HEK293 (cell line): Measurements from ENCODE around the gene LDB1.

ENCODE experiments used
- KLF7 ChIP-seq: fragments of 450-650 bp; formaldehyde crosslinking; IDR thresholded peaks from 2 replicates; pipeline ENCODE4 v1.5.1; 2016; ENCODE audit warnings: missing biosample characterization, missing genetic modification characterization, borderline replicate concordance
- KLF9 ChIP-seq: fragments of 450-650 bp; formaldehyde crosslinking; IDR thresholded peaks from 2 replicates; pipeline ENCODE4 v1.5.1; 2016; ENCODE audit warnings: missing biosample characterization, missing genetic modification characterization, low read depth
- OSR2 ChIP-seq: fragments of 450-650 bp; formaldehyde crosslinking; IDR thresholded peaks from 2 replicates; pipeline ENCODE4 v1.5.1; 2016; ENCODE audit warnings: missing biosample characterization, missing genetic modification characterization
- RBAK ChIP-seq: fragments of 450-650 bp; formaldehyde crosslinking; IDR thresholded peaks from 2 replicates; pipeline ENCODE4 v1.5.1; 2016; ENCODE audit warnings: missing biosample characterization, missing genetic modification characterization
- SP7 ChIP-seq: fragments of 450-650 bp; formaldehyde crosslinking; IDR thresholded peaks from 2 replicates; pipeline ENCODE4 v1.5.1; 2016; ENCODE audit warnings: missing biosample characterization, missing genetic modification characterization
- WT1 ChIP-seq: fragments of 450-650 bp; formaldehyde crosslinking; IDR thresholded peaks from 2 replicates; pipeline ENCODE4 v1.5.1; 2016; ENCODE audit warnings: missing biosample characterization, missing genetic modification characterization
- YY1 ChIP-seq: fragments of 450-650 bp; formaldehyde crosslinking; IDR thresholded peaks from 2 replicates; pipeline ENCODE4 v1.5.1; 2018; ENCODE audit warnings: missing biosample characterization, missing genetic modification characterization
- ZFHX2 ChIP-seq: fragments of 450-650 bp; formaldehyde crosslinking; conservative IDR thresholded peaks from 2 replicates; pipeline ENCODE4 v1.5.1; 2016; ENCODE audit warnings: missing biosample characterization, missing genetic modification characterization
- ZFP37 ChIP-seq: fragments of 450-650 bp; formaldehyde crosslinking; IDR thresholded peaks from 2 replicates; pipeline ENCODE4 v1.5.1; 2016; ENCODE audit warnings: missing biosample characterization, missing genetic modification characterization
- ZNF114 ChIP-seq: fragments of 450-650 bp; formaldehyde crosslinking; IDR thresholded peaks from 2 replicates; pipeline ENCODE4 v1.5.0; 2017; ENCODE audit warnings: missing biosample characterization, missing genetic modification characterization
- ZNF138 ChIP-seq: fragments of 450-650 bp; formaldehyde crosslinking; IDR thresholded peaks from 2 replicates; pipeline ENCODE4 v1.5.1; 2016; ENCODE audit warnings: missing biosample characterization, missing genetic modification characterization, borderline replicate concordance
- ZNF146 ChIP-seq: fragments of 450-650 bp; formaldehyde crosslinking; IDR thresholded peaks from 2 replicates; pipeline ENCODE4 v1.5.1; 2016; ENCODE audit warnings: missing biosample characterization, missing genetic modification characterization
- ZNF221 ChIP-seq: fragments of 450-650 bp; formaldehyde crosslinking; IDR thresholded peaks from 2 replicates; pipeline ENCODE4 v1.5.1; 2017; ENCODE audit warnings: missing biosample characterization, missing genetic modification characterization, borderline replicate concordance
- ZNF266 ChIP-seq: fragments of 450-650 bp; formaldehyde crosslinking; IDR thresholded peaks from 2 replicates; pipeline ENCODE4 v1.5.1; 2016; ENCODE audit warnings: missing biosample characterization, missing genetic modification characterization, low read depth
- ZNF311 ChIP-seq: fragments of 450-650 bp; formaldehyde crosslinking; IDR thresholded peaks from 2 replicates; pipeline ENCODE4 v1.5.1; 2017; ENCODE audit warnings: missing biosample characterization, missing genetic modification characterization, borderline replicate concordance
- ZNF416 ChIP-seq: fragments of 450-650 bp; formaldehyde crosslinking; IDR thresholded peaks from 2 replicates; pipeline ENCODE4 v1.5.1; 2016; ENCODE audit warnings: missing biosample characterization, missing genetic modification characterization
- ZNF529 ChIP-seq: fragments of 450-650 bp; formaldehyde crosslinking; IDR thresholded peaks from 2 replicates; pipeline ENCODE4 v1.5.1; 2017; ENCODE audit warnings: missing genetic modification characterization, missing biosample characterization; ENCODE audit not compliant: insufficient replicate concordance
- ZNF558 ChIP-seq: fragments of 450-650 bp; formaldehyde crosslinking; IDR thresholded peaks from 2 replicates; pipeline ENCODE4 v1.5.1; 2016; ENCODE audit warnings: missing biosample characterization, missing genetic modification characterization
- ZNF585B ChIP-seq: fragments of 450-650 bp; formaldehyde crosslinking; IDR thresholded peaks from 2 replicates; pipeline ENCODE4 v1.5.1; 2016; ENCODE audit warnings: missing biosample characterization, missing genetic modification characterization
- TF ChIP-seq, protein P1 (sequence below): fragments of 450-650 bp; formaldehyde crosslinking; IDR thresholded peaks from 2 replicates; pipeline ENCODE4 v1.5.1; 2016; ENCODE audit warnings: missing biosample characterization, missing genetic modification characterization
- TF ChIP-seq, protein P2 (sequence below): fragments of 450-650 bp; formaldehyde crosslinking; IDR thresholded peaks from 2 replicates; pipeline ENCODE4 v1.5.1; 2016; ENCODE audit warnings: missing biosample characterization, missing genetic modification characterization
- TF ChIP-seq, protein P3 (sequence below): fragments of 450-650 bp; formaldehyde crosslinking; IDR thresholded peaks from 2 replicates; pipeline ENCODE4 v1.5.1; 2016; ENCODE audit warnings: missing biosample characterization, missing genetic modification characterization
- TF ChIP-seq, protein P4 (sequence below): fragments of 450-650 bp; formaldehyde crosslinking; IDR thresholded peaks from 2 replicates; pipeline ENCODE4 v1.5.1; 2016; ENCODE audit warnings: missing biosample characterization, missing genetic modification characterization
- TF ChIP-seq, protein P5 (sequence below): fragments of 450-650 bp; formaldehyde crosslinking; IDR thresholded peaks from 2 replicates; pipeline ENCODE4 v1.5.1; 2016; ENCODE audit warnings: missing biosample characterization, missing genetic modification characterization
- TF ChIP-seq, protein P6 (sequence below): fragments of 450-650 bp; formaldehyde crosslinking; IDR thresholded peaks from 2 replicates; pipeline ENCODE4 v1.5.1; 2016; ENCODE audit warnings: missing biosample characterization, missing genetic modification characterization
- TF ChIP-seq, protein P7 (sequence below): sonication (generic); formaldehyde crosslinking; IDR thresholded peaks from 2 replicates; pipeline ENCODE4 v1.8.1; 2022; ENCODE audit warnings: mild to moderate bottlenecking, moderate library complexity, missing genetic modification reagents

The LDB1 gene

DNA sequence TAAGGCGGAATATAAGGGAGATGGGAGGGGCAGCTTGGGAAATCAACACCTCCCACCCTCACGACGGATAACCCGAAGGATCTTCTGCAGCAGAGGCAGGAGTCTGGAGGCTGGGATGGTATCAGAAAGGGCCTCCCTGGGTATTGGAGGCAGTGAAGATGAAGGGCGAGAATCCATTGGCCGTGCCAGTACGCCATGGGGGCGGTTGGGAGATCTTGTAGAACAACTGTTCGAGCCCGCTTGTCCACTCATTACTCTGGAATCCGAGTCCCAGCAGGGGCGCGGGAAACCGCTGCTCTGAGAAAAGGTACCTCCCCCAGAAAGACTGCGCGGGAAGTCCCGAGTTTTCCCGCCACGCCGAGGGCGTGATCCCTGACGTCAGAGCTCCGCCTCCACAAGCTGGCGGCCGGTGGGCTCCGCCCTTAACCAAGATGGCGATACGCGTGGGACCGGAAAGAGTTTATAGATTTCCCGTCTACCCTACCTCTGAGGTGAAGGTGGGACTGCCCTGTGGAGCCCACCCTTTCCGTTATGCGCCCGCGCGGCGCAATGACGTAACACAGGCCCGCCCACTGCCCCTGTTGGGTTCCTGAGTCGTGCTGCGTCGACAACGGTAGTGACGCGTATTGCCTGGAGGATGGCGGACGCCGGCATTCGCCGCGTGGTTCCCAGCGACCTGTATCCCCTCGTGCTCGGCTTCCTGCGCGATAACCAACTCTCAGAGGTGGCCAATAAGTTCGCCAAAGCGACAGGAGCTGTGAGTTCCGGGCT, 31.8 kb upstream of the LDB1 start, which contains the start of gene NOLC1 (continued):
- TF ChIP-seq ZFHX2 (tag by site-specific recombination) (peak; percentile 96), ZNF558 (tag by site-specific recombination) (peak; percentile 46; the same call in 1 of the 2 replicates), ZNF585B (tag by site-specific recombination) (no peak), ZNF138 (tag by site-specific recombination) (no peak), RBAK (tag by site-specific recombination) (no peak), ZNF221 (tag by site-specific recombination) (no peak), KLF9 (tag by site-specific recombination) (peak; percentile 94), ZNF529 (tag by site-specific recombination) (no peak), WT1 (peak; percentile 64), ZNF416 (tag by site-specific recombination) (no peak), ZNF266 (no peak), YY1 (tag by site-specific recombination) (peak; percentile 80), SP7 (tag by site-specific recombination) (peak; percentile 85), ZNF146 (tag by site-specific recombination) (no peak), OSR2 (tag by site-specific recombination) (no peak), ZNF311 (tag by site-specific recombination) (no peak), ZNF114 (no peak), ZFP37 (tag by site-specific recombination) (peak; percentile 26; the same call in 1 of the 2 replicates), KLF7 (tag by site-specific recombination) (peak; percentile 95)
- TF ChIP-seq, protein P1, sequence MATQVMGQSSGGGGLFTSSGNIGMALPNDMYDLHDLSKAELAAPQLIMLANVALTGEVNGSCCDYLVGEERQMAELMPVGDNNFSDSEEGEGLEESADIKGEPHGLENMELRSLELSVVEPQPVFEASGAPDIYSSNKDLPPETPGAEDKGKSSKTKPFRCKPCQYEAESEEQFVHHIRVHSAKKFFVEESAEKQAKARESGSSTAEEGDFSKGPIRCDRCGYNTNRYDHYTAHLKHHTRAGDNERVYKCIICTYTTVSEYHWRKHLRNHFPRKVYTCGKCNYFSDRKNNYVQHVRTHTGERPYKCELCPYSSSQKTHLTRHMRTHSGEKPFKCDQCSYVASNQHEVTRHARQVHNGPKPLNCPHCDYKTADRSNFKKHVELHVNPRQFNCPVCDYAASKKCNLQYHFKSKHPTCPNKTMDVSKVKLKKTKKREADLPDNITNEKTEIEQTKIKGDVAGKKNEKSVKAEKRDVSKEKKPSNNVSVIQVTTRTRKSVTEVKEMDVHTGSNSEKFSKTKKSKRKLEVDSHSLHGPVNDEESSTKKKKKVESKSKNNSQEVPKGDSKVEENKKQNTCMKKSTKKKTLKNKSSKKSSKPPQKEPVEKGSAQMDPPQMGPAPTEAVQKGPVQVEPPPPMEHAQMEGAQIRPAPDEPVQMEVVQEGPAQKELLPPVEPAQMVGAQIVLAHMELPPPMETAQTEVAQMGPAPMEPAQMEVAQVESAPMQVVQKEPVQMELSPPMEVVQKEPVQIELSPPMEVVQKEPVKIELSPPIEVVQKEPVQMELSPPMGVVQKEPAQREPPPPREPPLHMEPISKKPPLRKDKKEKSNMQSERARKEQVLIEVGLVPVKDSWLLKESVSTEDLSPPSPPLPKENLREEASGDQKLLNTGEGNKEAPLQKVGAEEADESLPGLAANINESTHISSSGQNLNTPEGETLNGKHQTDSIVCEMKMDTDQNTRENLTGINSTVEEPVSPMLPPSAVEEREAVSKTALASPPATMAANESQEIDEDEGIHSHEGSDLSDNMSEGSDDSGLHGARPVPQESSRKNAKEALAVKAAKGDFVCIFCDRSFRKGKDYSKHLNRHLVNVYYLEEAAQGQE, result no peak; the same call in 1 of the 2 replicates
- TF ChIP-seq, protein P2, sequence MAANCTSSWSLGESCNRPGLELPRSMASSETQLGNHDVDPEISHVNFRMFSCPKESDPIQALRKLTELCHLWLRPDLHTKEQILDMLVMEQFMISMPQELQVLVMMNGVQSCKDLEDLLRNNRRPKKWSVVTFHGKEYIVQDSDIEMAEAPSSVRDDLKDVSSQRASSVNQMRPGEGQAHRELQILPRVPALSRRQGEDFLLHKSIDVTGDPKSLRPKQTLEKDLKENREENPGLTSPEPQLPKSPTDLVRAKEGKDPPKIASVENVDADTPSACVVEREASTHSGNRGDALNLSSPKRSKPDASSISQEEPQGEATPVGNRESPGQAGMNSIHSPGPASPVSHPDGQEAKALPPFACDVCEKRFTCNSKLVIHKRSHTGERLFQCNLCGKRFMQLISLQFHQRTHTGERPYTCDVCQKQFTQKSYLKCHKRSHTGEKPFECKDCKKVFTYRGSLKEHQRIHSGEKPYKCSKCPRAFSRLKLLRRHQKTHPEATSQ (tag by site-specific recombination), result no peak
- TF ChIP-seq, protein P3, sequence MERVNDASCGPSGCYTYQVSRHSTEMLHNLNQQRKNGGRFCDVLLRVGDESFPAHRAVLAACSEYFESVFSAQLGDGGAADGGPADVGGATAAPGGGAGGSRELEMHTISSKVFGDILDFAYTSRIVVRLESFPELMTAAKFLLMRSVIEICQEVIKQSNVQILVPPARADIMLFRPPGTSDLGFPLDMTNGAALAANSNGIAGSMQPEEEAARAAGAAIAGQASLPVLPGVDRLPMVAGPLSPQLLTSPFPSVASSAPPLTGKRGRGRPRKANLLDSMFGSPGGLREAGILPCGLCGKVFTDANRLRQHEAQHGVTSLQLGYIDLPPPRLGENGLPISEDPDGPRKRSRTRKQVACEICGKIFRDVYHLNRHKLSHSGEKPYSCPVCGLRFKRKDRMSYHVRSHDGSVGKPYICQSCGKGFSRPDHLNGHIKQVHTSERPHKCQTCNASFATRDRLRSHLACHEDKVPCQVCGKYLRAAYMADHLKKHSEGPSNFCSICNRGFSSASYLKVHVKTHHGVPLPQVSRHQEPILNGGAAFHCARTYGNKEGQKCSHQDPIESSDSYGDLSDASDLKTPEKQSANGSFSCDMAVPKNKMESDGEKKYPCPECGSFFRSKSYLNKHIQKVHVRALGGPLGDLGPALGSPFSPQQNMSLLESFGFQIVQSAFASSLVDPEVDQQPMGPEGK (tag by site-specific recombination), result peak; percentile 93
- TF ChIP-seq, protein P4, sequence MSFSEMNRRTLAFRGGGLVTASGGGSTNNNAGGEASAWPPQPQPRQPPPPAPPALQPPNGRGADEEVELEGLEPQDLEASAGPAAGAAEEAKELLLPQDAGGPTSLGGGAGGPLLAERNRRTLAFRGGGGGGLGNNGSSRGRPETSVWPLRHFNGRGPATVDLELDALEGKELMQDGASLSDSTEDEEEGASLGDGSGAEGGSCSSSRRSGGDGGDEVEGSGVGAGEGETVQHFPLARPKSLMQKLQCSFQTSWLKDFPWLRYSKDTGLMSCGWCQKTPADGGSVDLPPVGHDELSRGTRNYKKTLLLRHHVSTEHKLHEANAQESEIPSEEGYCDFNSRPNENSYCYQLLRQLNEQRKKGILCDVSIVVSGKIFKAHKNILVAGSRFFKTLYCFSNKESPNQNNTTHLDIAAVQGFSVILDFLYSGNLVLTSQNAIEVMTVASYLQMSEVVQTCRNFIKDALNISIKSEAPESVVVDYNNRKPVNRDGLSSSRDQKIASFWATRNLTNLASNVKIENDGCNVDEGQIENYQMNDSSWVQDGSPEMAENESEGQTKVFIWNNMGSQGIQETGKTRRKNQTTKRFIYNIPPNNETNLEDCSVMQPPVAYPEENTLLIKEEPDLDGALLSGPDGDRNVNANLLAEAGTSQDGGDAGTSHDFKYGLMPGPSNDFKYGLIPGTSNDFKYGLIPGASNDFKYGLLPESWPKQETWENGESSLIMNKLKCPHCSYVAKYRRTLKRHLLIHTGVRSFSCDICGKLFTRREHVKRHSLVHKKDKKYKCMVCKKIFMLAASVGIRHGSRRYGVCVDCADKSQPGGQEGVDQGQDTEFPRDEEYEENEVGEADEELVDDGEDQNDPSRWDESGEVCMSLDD (tag by site-specific recombination), result peak; percentile 62
- TF ChIP-seq, protein P5, sequence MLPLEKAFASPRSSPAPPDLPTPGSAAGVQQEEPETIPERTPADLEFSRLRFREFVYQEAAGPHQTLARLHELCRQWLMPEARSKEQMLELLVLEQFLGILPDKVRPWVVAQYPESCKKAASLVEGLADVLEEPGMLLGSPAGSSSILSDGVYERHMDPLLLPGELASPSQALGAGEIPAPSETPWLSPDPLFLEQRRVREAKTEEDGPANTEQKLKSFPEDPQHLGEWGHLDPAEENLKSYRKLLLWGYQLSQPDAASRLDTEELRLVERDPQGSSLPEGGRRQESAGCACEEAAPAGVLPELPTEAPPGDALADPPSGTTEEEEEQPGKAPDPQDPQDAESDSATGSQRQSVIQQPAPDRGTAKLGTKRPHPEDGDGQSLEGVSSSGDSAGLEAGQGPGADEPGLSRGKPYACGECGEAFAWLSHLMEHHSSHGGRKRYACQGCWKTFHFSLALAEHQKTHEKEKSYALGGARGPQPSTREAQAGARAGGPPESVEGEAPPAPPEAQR (tag by site-specific recombination), result no peak
- TF ChIP-seq, protein P6, sequence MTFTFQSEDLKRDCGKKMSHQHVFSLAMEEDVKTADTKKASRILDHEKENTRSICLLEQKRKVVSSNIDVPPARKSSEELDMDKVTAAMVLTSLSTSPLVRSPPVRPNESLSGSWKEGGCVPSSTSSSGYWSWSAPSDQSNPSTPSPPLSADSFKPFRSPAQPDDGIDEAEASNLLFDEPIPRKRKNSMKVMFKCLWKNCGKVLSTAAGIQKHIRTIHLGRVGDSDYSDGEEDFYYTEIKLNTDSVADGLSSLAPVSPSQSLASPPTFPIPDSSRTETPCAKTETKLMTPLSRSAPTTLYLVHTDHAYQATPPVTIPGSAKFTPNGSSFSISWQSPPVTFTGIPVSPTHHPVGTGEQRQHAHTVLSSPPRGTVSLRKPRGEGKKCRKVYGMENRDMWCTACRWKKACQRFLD (tag by site-specific recombination), result no peak; the same call in 1 of the 2 replicates
- TF ChIP-seq, protein P7, sequence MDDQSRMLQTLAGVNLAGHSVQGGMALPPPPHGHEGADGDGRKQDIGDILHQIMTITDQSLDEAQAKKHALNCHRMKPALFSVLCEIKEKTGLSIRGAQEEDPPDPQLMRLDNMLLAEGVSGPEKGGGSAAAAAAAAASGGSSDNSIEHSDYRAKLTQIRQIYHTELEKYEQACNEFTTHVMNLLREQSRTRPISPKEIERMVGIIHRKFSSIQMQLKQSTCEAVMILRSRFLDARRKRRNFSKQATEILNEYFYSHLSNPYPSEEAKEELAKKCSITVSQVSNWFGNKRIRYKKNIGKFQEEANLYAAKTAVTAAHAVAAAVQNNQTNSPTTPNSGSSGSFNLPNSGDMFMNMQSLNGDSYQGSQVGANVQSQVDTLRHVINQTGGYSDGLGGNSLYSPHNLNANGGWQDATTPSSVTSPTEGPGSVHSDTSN (CRISPR knock-in tag), result peak; percentile 92; the same call in 1 of the 2 replicates
